Activated CD8-positive, alpha-beta T cell treated with anti-CD3 and anti-CD28 coated beads, Interleukin-2, amount 10 ng/mL, durations not matched to agents 7 days and 5 days (primary cell): ENCODE results near the gene BHLHA15. TPM values are rescaled to one million over a fixed set of nuclear protein-coding genes. Genes with fewer than 3 reads are reported as not detected.
A peak's percentile ranks its signal among the peaks of the same experiment; 100 is the strongest.

ENCODE experiments used
- ATAC-seq: fragments of 150-1000 bp; cut with Tn5 transposase; one replicate; pipeline ENCODE4 v1.10.0; 2021; ENCODE audit warnings: moderate library complexity
- CTCF ChIA-PET: fragments of 350-600 bp; sonication (Branson Sonifier 250); formaldehyde crosslinking; loops from one replicate; lab custom pipeline; 2021; ENCODE audit warnings: antibody characterized with exemption; lab: Charles Lee
- POLR2A ChIA-PET: fragments of 350-600 bp; sonication (Branson Sonifier 250); formaldehyde crosslinking; loops from one replicate; lab custom pipeline; 2021; ENCODE audit warnings: antibody characterized with exemption; lab: Charles Lee
- DNase-seq: peaks from one replicate; pipeline ENCODE4 v3.0.0-alpha.2; 2020
- H3K27ac Mint-ChIP-seq: one replicate; pipeline ENCODE4 v1.8.0; 2021; ENCODE audit warnings: mild to moderate bottlenecking, mixed read lengths
- H3K27me3 Mint-ChIP-seq: one replicate; pipeline ENCODE4 v1.8.0; 2021; ENCODE audit warnings: low read depth, mixed read lengths
- H3K36me3 Mint-ChIP-seq: one replicate; pipeline ENCODE4 v1.8.0; 2021; ENCODE audit warnings: low read depth, mixed read lengths
- H3K4me1 Mint-ChIP-seq: one replicate; pipeline ENCODE4 v1.8.0; 2021; ENCODE audit warnings: low read depth, mixed read lengths
- H3K4me3 Mint-ChIP-seq: one replicate; pipeline ENCODE4 v1.8.0; 2021; ENCODE audit warnings: mild to moderate bottlenecking, mixed read lengths
- H3K9me3 Mint-ChIP-seq: one replicate; pipeline ENCODE4 v1.8.0; 2022; ENCODE audit warnings: mixed read lengths; ENCODE audit not compliant: insufficient read depth
- total RNA-seq, 2 experiments: library from RNA; stranded (reverse); gene quantifications; one replicate each; pipeline ENCODE4 v1.2.3, GENCODE V29; 2021

Gene BHLHA15
- total RNA-seq, 2 experiments from 2014 or later = not detected

- ATAC-seq = no peak
- Mint-ChIP-seq H3K36me3 (peaks cover 25% of the 10 kb centered on the region), H3K4me1 (peaks cover 24% of the 10 kb centered on the region), H3K4me3 (no peak overlapping the region), H3K27ac (no peak overlapping the region), H3K27me3 (no peaks in the 10 kb centered on the region), H3K9me3 (no peaks in the 10 kb centered on the region)
- POLR2A ChIA-PET = no interaction called here
- CTCF ChIA-PET = no interaction called here
- no peak for DNase-seq
Observed at GRCh38 chr7:98244871-98245270, 33.6 kb downstream of the BHLHA15 start.

DNA sequence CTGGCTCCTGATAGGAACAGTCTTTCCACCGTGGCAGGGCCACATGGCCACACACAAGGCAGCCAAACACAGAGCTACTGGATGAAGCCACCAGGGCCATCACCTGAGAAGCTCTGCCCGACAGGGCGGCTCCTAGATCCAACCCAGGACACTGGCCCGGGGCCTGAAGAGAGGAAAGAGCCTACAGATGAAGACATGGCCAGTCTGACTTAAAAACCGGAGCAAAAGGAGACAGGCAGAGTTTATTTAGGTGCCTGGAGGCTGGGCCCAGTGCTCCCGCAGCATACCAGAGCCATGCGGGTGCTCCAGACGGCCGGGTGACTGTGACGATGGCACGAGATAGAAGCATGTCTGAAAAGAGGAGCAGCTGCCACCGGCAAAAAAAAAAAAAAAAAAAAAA lies 36.9 kb downstream of the BHLHA15 start:
- Mint-ChIP-seq H3K27me3 (no peaks in the 10 kb centered on the region), H3K36me3 (peaks cover 24% of the 10 kb centered on the region), H3K27ac (peak overlapping the region; percentile 30), H3K9me3 (no peaks in the 10 kb centered on the region), H3K4me3 (no peak overlapping the region), H3K4me1 (peaks cover 46% of the 10 kb centered on the region)
- ChIA-PET POLR2A (no interaction called here), CTCF (no interaction called here)
- ATAC-seq = no peak
- DNase-seq = no peak

DNA sequence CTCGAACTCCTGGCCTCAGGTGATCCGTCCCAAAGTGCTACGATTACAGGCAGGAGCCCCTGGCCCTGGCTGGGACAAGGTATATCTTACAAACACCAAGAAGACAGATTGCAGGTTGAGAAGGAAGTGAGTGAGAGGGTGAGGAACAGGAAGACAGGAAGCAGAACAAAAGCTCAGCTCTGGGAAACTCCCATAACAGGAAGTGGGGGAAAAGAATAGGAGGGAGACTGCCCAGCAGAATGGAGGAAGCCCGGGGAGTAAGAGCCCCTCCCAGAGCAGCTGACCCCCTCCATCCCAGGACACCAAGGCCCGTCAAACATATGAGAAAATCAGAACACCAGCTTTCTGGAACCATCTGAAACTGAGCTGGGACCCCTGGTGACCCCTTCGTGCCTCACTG lies 37.9 kb downstream of the BHLHA15 start:
- Mint-ChIP-seq H3K4me3 (peak overlapping the region; percentile 39), H3K4me1 (peaks cover 50% of the 10 kb centered on the region), H3K27ac (peak overlapping the region; percentile 98), H3K36me3 (peaks cover 24% of the 10 kb centered on the region), H3K27me3 (no peaks in the 10 kb centered on the region), H3K9me3 (no peaks in the 10 kb centered on the region)
- ATAC-seq = no peak
- ChIA-PET POLR2A (interaction anchor here (0.6 to 1.5 kb wide), 5 partner anchors 23 to 630 kb away, joined by 3 to 5 read pairs (median 3); partner anchors contain the start of gene BRI3), CTCF (no interaction called here)
- DNase-seq = no peak

DNA sequence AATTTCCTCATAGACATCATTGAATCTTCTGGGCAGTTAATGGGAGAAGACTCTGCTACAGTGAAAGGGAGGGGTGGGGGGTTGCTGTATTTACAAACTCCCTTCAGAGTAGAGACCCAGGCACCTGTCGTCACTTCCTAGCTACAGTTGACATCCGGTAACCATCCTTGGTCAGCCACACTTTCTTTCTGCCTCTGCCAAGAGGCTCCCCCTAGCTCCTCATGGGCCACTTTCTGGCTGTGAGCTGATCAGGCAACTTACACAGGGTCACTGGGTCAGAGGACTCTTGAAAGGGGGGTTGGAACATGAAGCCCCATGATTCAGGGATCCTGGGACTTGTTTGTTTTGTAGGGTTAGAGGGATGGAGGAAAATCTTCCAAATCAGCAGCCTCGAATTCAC lies 39.5 kb downstream of the BHLHA15 start:
- POLR2A ChIA-PET = interaction anchor here (0.7 to 1.8 kb wide), 4 partner anchors 30 to 145 kb away, joined by 3 to 10 read pairs (median 4); partner anchors contain the start of gene LMTK2
- no peaks in the 10 kb centered on the region for H3K9me3 Mint-ChIP-seq
- H3K4me1 Mint-ChIP-seq = peaks cover 59% of the 10 kb centered on the region
- CTCF ChIA-PET = interaction anchor here (0.8 to 2.4 kb wide), 12 partner anchors 11 to 230 kb away, joined by 3 to 9 read pairs (median 4); no protein-coding TSS in a partner anchor
- DNase-seq = peak; percentile 78
- H3K36me3 Mint-ChIP-seq = peaks cover 29% of the 10 kb centered on the region
- peak overlapping the region; percentile 95 for H3K4me3 Mint-ChIP-seq
- peak overlapping the region; percentile 98 for H3K27ac Mint-ChIP-seq
- no peaks in the 10 kb centered on the region for H3K27me3 Mint-ChIP-seq
- peak; percentile 29 for ATAC-seq

DNA sequence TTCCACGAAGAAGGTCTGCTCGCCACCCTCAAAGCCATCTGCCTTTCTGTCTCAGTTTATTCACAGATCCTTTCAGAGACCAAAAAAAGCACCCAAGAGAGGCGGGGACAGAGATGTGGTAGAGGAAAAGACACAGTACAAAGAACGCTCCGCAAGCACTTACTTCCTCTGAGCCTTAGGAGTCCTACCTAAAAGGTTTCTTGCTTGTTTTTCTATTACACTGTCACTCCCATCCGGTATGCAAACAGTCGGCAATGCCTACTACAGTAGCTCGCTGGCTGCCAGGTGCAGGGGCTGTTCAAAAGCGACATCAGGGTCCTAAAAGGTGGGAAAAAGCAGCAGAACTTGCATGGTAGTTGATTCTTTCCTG lies 40.0 kb downstream of the BHLHA15 start:
- ChIA-PET POLR2A (interaction anchor here (1.0 to 1.8 kb wide), 3 partner anchors 48 to 145 kb away, joined by 3 to 10 read pairs (median 4); partner anchors contain the start of gene LMTK2), CTCF (interaction anchor here (0.8 to 2.4 kb wide), 7 partner anchors 12 to 230 kb away, joined by 3 to 9 read pairs (median 4); no protein-coding TSS in a partner anchor)
- peak overlapping the region; percentile 95 for H3K4me3 Mint-ChIP-seq
- peak overlapping the region; percentile 98 for H3K27ac Mint-ChIP-seq
- peak; percentile 52 for ATAC-seq
- H3K36me3 Mint-ChIP-seq = peaks cover 30% of the 10 kb centered on the region
- DNase-seq = peak; percentile 70
- H3K27me3 Mint-ChIP-seq = no peaks in the 10 kb centered on the region
- H3K9me3 Mint-ChIP-seq = no peaks in the 10 kb centered on the region
- peaks cover 61% of the 10 kb centered on the region for H3K4me1 Mint-ChIP-seq

DNA sequence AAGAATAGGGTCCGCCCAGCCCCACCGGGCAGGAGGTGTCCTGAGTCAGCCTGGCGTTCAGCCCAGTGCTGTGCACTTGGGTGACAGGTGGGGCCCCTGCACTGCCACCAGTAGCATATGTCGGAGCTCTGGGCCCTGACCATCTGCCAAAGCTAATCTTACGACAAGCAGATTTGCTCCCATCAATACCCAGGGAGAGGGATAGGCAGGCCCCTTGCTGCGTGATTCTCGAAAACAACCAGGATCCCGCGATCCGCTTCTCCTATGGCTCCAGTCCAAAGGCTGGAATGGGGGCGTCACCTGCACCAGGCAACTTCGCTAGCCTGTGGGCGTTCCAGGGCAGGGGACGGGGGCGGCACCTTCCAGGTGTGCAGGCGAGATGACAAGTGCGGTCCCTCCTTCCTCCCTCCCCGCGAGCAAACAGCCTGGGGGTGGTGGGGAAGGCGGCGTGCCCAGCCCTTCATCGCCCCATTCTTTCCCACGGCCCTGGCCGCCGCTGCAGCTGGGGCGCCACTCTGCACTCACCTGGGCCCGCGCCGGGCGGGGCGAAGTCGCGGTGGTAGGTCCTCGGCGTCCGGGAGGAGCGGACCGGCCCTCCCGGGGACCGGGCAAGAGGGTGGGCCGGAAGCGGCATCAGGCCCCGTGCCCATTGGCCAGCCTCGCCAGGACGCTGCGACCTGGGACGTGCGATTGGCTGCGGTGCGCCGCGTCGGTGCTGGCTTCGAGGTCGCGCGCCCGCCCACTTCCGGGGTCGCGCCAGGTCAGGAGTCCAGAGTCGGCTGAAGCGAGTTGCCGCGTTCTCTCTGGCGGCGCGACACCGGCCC lies 40.6 kb downstream of the BHLHA15 start, which contains the start of gene TECPR1:
Gene TECPR1, minus strand, starts transcription at position 632 of the 824 bp plus-strand sequence. CDS start 6,086 bp downstream, outside the sequence.
- Mint-ChIP-seq H3K36me3 (peaks cover 36% of the 10 kb centered on the region), H3K27me3 (no peaks in the 10 kb centered on the region), H3K27ac (peak within 1 kb of the TSS; percentile 98), H3K4me3 (peak within 1 kb of the TSS; percentile 95), H3K9me3 (no peaks in the 10 kb centered on the region), H3K4me1 (peaks cover 67% of the 10 kb centered on the region)
- DNase-seq (peak; percentile 92), ATAC-seq (peak; percentile 92)
- CTCF ChIA-PET = interaction anchor here (1.3 to 2.4 kb wide), 2 partner anchors 29 to 49 kb away, joined by 3 to 9 read pairs; no protein-coding TSS in a partner anchor
- POLR2A ChIA-PET = interaction anchor here (1.0 to 1.8 kb wide), 3 partner anchors 49 to 146 kb away, joined by 3 to 10 read pairs (median 4); partner anchors contain the start of gene LMTK2

DNA sequence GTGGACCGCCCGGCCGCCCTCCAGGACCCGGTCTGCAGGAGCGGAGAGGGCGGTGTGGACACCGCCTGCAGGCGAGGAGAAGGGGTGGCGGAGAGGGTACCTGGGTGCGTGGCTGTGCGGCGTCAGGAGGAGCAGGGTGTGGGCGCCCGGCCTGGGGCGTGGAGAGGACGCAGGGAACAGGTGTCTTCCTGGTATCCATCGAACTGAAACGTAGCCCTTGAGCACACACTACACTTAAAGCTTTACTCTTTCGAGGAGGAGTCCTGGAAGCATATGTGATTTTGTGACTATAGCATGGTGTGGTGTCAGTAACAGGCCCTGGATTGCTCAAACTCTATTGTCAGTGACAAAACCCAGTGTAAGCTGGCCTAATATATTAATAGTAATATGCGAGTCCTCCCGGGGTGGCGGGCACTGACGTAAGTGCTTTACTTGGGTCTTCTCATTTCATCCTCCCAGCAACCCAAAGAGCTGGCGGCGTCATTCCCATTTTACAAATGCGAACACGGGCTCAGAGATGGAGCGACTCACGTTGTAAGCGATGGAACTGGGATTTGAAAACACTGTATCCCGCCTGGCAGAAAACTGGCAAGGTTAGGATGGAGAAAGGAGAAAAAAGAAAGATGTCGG lies 41.3 kb downstream of the BHLHA15 start:
- ChIA-PET CTCF (interaction anchor here (1.3 kb wide), 1 partner anchor 28 kb away, joined by 3 read pairs; no protein-coding TSS in a partner anchor), POLR2A (no interaction called here)
- peak overlapping the region; percentile 98 for H3K27ac Mint-ChIP-seq
- peaks cover 40% of the 10 kb centered on the region for H3K36me3 Mint-ChIP-seq
- peaks cover 65% of the 10 kb centered on the region for H3K4me1 Mint-ChIP-seq
- DNase-seq (no peak), ATAC-seq (no peak)
- H3K9me3 Mint-ChIP-seq = no peaks in the 10 kb centered on the region
- no peaks in the 10 kb centered on the region for H3K27me3 Mint-ChIP-seq
- H3K4me3 Mint-ChIP-seq = peak overlapping the region; percentile 95

- no peak for ATAC-seq
- CTCF ChIA-PET = no interaction called here
- Mint-ChIP-seq H3K36me3 (peaks cover 37% of the 10 kb centered on the region), H3K9me3 (no peaks in the 10 kb centered on the region), H3K27me3 (no peaks in the 10 kb centered on the region), H3K4me3 (no peak overlapping the region), H3K4me1 (peaks cover 51% of the 10 kb centered on the region), H3K27ac (peak overlapping the region; percentile 77)
- no peak for DNase-seq
- POLR2A ChIA-PET = no interaction called here
Observed at GRCh38 chr7:98254516-98254915, 43.3 kb downstream of the BHLHA15 start.

- POLR2A ChIA-PET = no interaction called here
- no peaks in the 10 kb centered on the region for H3K9me3 Mint-ChIP-seq
Observed at GRCh38 chr7:98254951-98255610, 43.8 kb downstream of the BHLHA15 start.

GRCh38 chr7:98256431-98256830 lies 45.2 kb downstream of the BHLHA15 start:
- no peak for DNase-seq
- CTCF ChIA-PET = interaction anchor here (1.0 kb wide), 1 partner anchor 11 kb away, joined by 3 read pairs; no protein-coding TSS in a partner anchor
- H3K9me3 Mint-ChIP-seq = no peaks in the 10 kb centered on the region
- H3K4me1 Mint-ChIP-seq = peaks cover 36% of the 10 kb centered on the region
- H3K4me3 Mint-ChIP-seq = no peak overlapping the region
- ATAC-seq = no peak
- H3K27me3 Mint-ChIP-seq = no peaks in the 10 kb centered on the region
- POLR2A ChIA-PET = no interaction called here
- peaks cover 39% of the 10 kb centered on the region for H3K36me3 Mint-ChIP-seq
- H3K27ac Mint-ChIP-seq = no peak overlapping the region

More at GRCh38 chr7:98254951-98255610, 43.8 kb downstream of the BHLHA15 start:
- Mint-ChIP-seq H3K4me1 (peaks cover 46% of the 10 kb centered on the region), H3K27me3 (no peaks in the 10 kb centered on the region), H3K4me3 (peak overlapping the region; percentile 42), H3K27ac (peak overlapping the region; percentile 77), H3K36me3 (peaks cover 34% of the 10 kb centered on the region)
- DNase-seq = peak; percentile 61
- CTCF ChIA-PET = interaction anchor here (0.8 kb wide), 1 partner anchor 284 kb away, joined by 3 read pairs; no protein-coding TSS in a partner anchor
- no peak for ATAC-seq

GRCh38 chr7:98257701-98258100 lies 46.5 kb downstream of the BHLHA15 start:
- H3K36me3 Mint-ChIP-seq = peaks cover 49% of the 10 kb centered on the region
- no peak for ATAC-seq
- no peaks in the 10 kb centered on the region for H3K27me3 Mint-ChIP-seq
- no peaks in the 10 kb centered on the region for H3K9me3 Mint-ChIP-seq
- CTCF ChIA-PET = no interaction called here
- no peak overlapping the region for H3K27ac Mint-ChIP-seq
- POLR2A ChIA-PET = no interaction called here
- H3K4me3 Mint-ChIP-seq = no peak overlapping the region
- H3K4me1 Mint-ChIP-seq = peaks cover 30% of the 10 kb centered on the region
- no peak for DNase-seq
